Liver (tissue), 9 donors: ENCODE results near the gene TLE1. TPM values are rescaled to one million over a fixed set of nuclear protein-coding genes. Genes with fewer than 3 reads are reported as not detected.

ENCODE experiments used
- DNase-seq: peaks from one replicate; pipeline ENCODE4 v3.0.0-alpha.2; 2017; ENCODE audit warnings: low spot score
- H3K27ac ChIP-seq, 2 donors: one replicate each; pipeline ENCODE4 v1.7.0; 2013; ENCODE audit warnings: inconsistent platforms in 2 of 2, low read length in 2 of 2, control low read depth in 1 of 2, low read depth in 1 of 2, mild to moderate bottlenecking in 1 of 2
- H3K27me3 ChIP-seq, 4 donors: one replicate each; pipeline versions ENCODE4 v1.6.1 to v1.7.0; 2013; ENCODE audit warnings: low read length in 3 of 4, inconsistent platforms in 1 of 4, mild to moderate bottlenecking in 1 of 4, moderate library complexity in 1 of 4; ENCODE audit not compliant: control insufficient read depth in 4 of 4, insufficient read depth in 4 of 4
- H3K36me3 ChIP-seq, 4 donors: one replicate each; pipeline versions ENCODE4 v1.6.1 to v1.7.0; 2013; ENCODE audit warnings: low read length in 3 of 4, mild to moderate bottlenecking in 3 of 4, low read depth in 1 of 4, moderate library complexity in 1 of 4; ENCODE audit not compliant: control insufficient read depth in 4 of 4, insufficient read depth in 3 of 4
- H3K4me1 ChIP-seq, 4 donors: one replicate each; pipeline versions ENCODE4 v1.6.1 to v1.7.0; 2013; ENCODE audit warnings: low read length in 3 of 4, mild to moderate bottlenecking in 3 of 4, moderate library complexity in 1 of 4; ENCODE audit not compliant: control insufficient read depth in 4 of 4, insufficient read depth in 4 of 4
- H3K4me3 ChIP-seq, 3 donors: one replicate each; pipeline versions ENCODE4 v1.6.1 to v1.7.0; 2013; ENCODE audit warnings: low read length in 3 of 3, control low read depth in 1 of 3, low read depth in 1 of 3, mild to moderate bottlenecking in 1 of 3
- H3K9ac ChIP-seq, 2 donors: one replicate each; pipeline ENCODE4 v1.7.0; 2013; ENCODE audit warnings: low read length in 2 of 2, mild to moderate bottlenecking in 2 of 2, moderate library complexity in 2 of 2, control low read depth in 1 of 2, low read depth in 1 of 2
- H3K9me3 ChIP-seq, 4 donors: one replicate each; pipeline versions ENCODE4 v1.6.1 to v1.7.0; 2013; ENCODE audit warnings: low read length in 3 of 4; ENCODE audit not compliant: control insufficient read depth in 4 of 4
- ATF3 ChIP-seq: IDR thresholded peaks from 2 replicates; pipeline ENCODE4 v1.6.1; 2016; ENCODE audit warnings: antibody characterized with exemption
- CTCF ChIP-seq: fragments of 150-350 bp; IDR thresholded peaks from 2 replicates; pipeline ENCODE4 v1.5.1; 2017; ENCODE audit warnings: improper control_type of control experiment, low read depth, low read length; ENCODE audit not compliant: missing input control
- EGR1 ChIP-seq, 2 donors: IDR thresholded peaks; 2 replicates each; pipeline ENCODE4 v1.6.1; 2016 to 2018; ENCODE audit warnings: antibody characterized with exemption in 2 of 2, low read depth in 2 of 2
- FOXA1 ChIP-seq: IDR thresholded peaks from 2 replicates; pipeline ENCODE4 v1.6.1; 2016; ENCODE audit warnings: antibody characterized with exemption
- FOXA2 ChIP-seq: IDR thresholded peaks from 2 replicates; pipeline ENCODE4 v1.6.1; 2016; ENCODE audit warnings: antibody characterized with exemption
- GABPA ChIP-seq, 2 donors: IDR thresholded peaks in 1 of 2; conservative IDR thresholded peaks in 1 of 2; 2 replicates each; pipeline ENCODE4 v1.6.1; 2016; ENCODE audit warnings: antibody characterized with exemption in 2 of 2, mild to moderate bottlenecking in 1 of 2, moderate library complexity in 1 of 2
- HNF4A ChIP-seq, 2 donors: conservative IDR thresholded peaks; 2 replicates each; pipeline ENCODE4 v1.6.1; 2016; ENCODE audit warnings: antibody characterized with exemption in 2 of 2, mild to moderate bottlenecking in 2 of 2
- HNF4G ChIP-seq: IDR thresholded peaks from 2 replicates; pipeline ENCODE4 v1.6.1; 2016; ENCODE audit warnings: antibody characterized with exemption
- JUND ChIP-seq, 2 donors: IDR thresholded peaks; 2 replicates each; pipeline ENCODE4 v1.6.1; 2016; ENCODE audit warnings: antibody characterized with exemption in 2 of 2
- MAX ChIP-seq: IDR thresholded peaks from 2 replicates; pipeline ENCODE4 v1.6.1; 2016; ENCODE audit warnings: antibody characterized with exemption
- NR2F2 ChIP-seq: IDR thresholded peaks from 2 replicates; pipeline ENCODE4 v1.6.1; 2016; ENCODE audit warnings: antibody characterized with exemption
- RAD21 ChIP-seq, 2 donors: IDR thresholded peaks; 2 replicates each; pipeline ENCODE4 v1.6.1; 2016; ENCODE audit warnings: antibody characterized with exemption in 2 of 2, mild to moderate bottlenecking in 2 of 2
- REST ChIP-seq: IDR thresholded peaks from 2 replicates; pipeline ENCODE4 v1.6.1; 2016; ENCODE audit warnings: antibody characterized with exemption, mild to moderate bottlenecking
- RXRA ChIP-seq, 2 donors: IDR thresholded peaks; 2 replicates each; pipeline ENCODE4 v1.6.1; 2017 to 2018; ENCODE audit warnings: antibody characterized with exemption in 2 of 2, mild to moderate bottlenecking in 1 of 2
- SP1 ChIP-seq: IDR thresholded peaks from 2 replicates; pipeline ENCODE4 v1.6.1; 2018; ENCODE audit warnings: antibody characterized with exemption, mild to moderate bottlenecking
- TAF1 ChIP-seq: conservative IDR thresholded peaks from 2 replicates; pipeline ENCODE4 v1.6.1; 2016; ENCODE audit warnings: antibody characterized with exemption, mild to moderate bottlenecking
- YY1 ChIP-seq: IDR thresholded peaks from 2 replicates; pipeline ENCODE4 v1.6.1; 2016; ENCODE audit warnings: antibody characterized with exemption, mild to moderate bottlenecking
- ZBTB33 ChIP-seq: IDR thresholded peaks from 2 replicates; pipeline ENCODE4 v1.6.1; 2016; ENCODE audit warnings: antibody characterized with exemption
- WGBS: extraction: QIAGEN DNeasy Blood & Tissue Kit; methylation state at CpG from one replicate; pipeline ENCODE4 v1.1.7; 2013; 5-methylcytosine and 5-hydroxymethylcytosine counted together
- polyA plus RNA-seq, 2 donors: library from polyadenylated mRNA; stranded (reverse) in 1 of 2; unstranded in 1 of 2; fragments of 200-250 nt in 1 of 2; fragments of >200 nt in 1 of 2; fragmentation: Nextera tagmentation in 1 of 2; extraction: Ambion mirVana in 1 of 2; gene quantifications; one replicate each; pipeline versions ENCODE4 v1.2.1 to v1.2.3, GENCODE V29; 2013 to 2015
- total RNA-seq, 2 donors: library from RNA; depleted of rRNA; stranded (reverse); fragments of >200 nt; gene quantifications; one replicate each; pipeline ENCODE4 v1.2.3, GENCODE V29; 2014
- donor health status: healthy.
- donor health status: healthy.
- donor health status: healthy.
- donor health status: healthy.
- donor health status: healthy.

TLE1 gene
- total and polyA plus RNA-seq, 4 donors, result 25.2 to 45.4 (median 25.7) TPM

- TF ChIP-seq MAX (no peak), SP1 (no peak), ATF3 (no peak)
Measured at GRCh38 chr9:81537964-81538363, 151.4 kb downstream of the TLE1 start (continued).

GRCh38 chr9:81536242-81537025 lies 152.9 kb downstream of the TLE1 start:
- no peak overlapping the region for H3K4me3 ChIP-seq
- WGBS, result 54% methylated on average over 9 of the region's 9 CpGs
- H3K27ac ChIP-seq, result peak overlapping the region; percentile 76 to 77
- H3K9me3 ChIP-seq, result no peaks in the 10 kb centered on the region
- TF ChIP-seq TAF1 (no peak), CTCF (no peak), MAX (peak; percentile 95), YY1 (peak; percentile 60), HNF4G (peak; percentile 37), REST (peak; percentile 69), FOXA1 (peak; percentile 60), RXRA (IDR thresholded peaks at IDR 0.05) (peak; percentile 80 to 94), ATF3 (peak; percentile 50), JUND (IDR thresholded peaks at IDR 0.05) (peak in 1 of 2 donors; percentile 54), EGR1 (IDR thresholded peaks at IDR 0.05; ENCODE audit: low read depth in 2 of 2) (peak in 1 of 2 donors; percentile 84), GABPA (IDR thresholded peaks at IDR 0.05 in 1 of 2, conservative IDR thresholded peaks at IDR 0.05 in 1 of 2) (peak in 1 of 2 donors; percentile 28), RAD21 (IDR thresholded peaks at IDR 0.05) (peak; percentile 61 to 63), HNF4A (conservative IDR thresholded peaks at IDR 0.05) (peak; percentile 81 to 88), SP1 (peak; percentile 79), ZBTB33 (peak; percentile 59), NR2F2 (peak; percentile 51), FOXA2 (peak; percentile 67)
- H3K36me3 ChIP-seq, result no peaks in the 10 kb centered on the region
- no peaks in the 10 kb centered on the region for H3K27me3 ChIP-seq
- no peak for DNase-seq
- H3K4me1 ChIP-seq, result peaks cover 0 to 32% (median 22%) of the 10 kb centered on the region in 4 donors
- H3K9ac ChIP-seq, result no peak overlapping the region
